Spleen (tissue), 11 donors: Measurements from ENCODE around the gene MRPL54. TPM values are rescaled to one million over a fixed set of nuclear protein-coding genes. Genes with fewer than 3 reads are reported as not detected.

Source experiments
- DNase-seq: peaks from one replicate; pipeline ENCODE4 v3.0.0-alpha.2; 2020
- H3K27ac ChIP-seq, 8 donors: fragments of 200-600 bp; sonication (generic) in 7 of 8; 1 replicate in 4 of 8; 2 replicates in 4 of 8; pipeline versions ENCODE4 v1.5.0 to v1.8.0; 2016 to 2021; ENCODE audit warnings: inconsistent platforms in 4 of 8, mild to moderate bottlenecking in 4 of 8, moderate library complexity in 1 of 8
- H3K27me3 ChIP-seq, 7 donors: fragments of 200-600 bp; sonication (generic) in 6 of 7; replicated peaks in 1 of 7; 1 replicate in 4 of 7; 2 replicates in 3 of 7; pipeline versions ENCODE4 v1.5.0 to v1.8.0; 2016 to 2021; ENCODE audit warnings: inconsistent platforms in 3 of 7, mild to moderate bottlenecking in 1 of 7
- H3K36me3 ChIP-seq, 6 donors: fragments of 200-600 bp; sonication (generic) in 5 of 6; 1 replicate in 4 of 6; 2 replicates in 2 of 6; pipeline versions ENCODE4 v1.5.0 to v1.8.0; 2016 to 2021; ENCODE audit warnings: inconsistent platforms in 2 of 6
- H3K4me1 ChIP-seq, 6 donors: fragments of 200-600 bp; sonication (generic) in 5 of 6; 1 replicate in 3 of 6; 2 replicates in 3 of 6; pipeline versions ENCODE4 v1.5.0 to v1.8.0; 2016 to 2021; ENCODE audit warnings: inconsistent platforms in 3 of 6
- H3K4me3 ChIP-seq, 8 donors: fragments of 200-600 bp; sonication (generic) in 7 of 8; 1 replicate in 4 of 8; 2 replicates in 4 of 8; pipeline versions ENCODE4 v1.5.0 to v1.8.0; 2016 to 2021; ENCODE audit warnings: inconsistent platforms in 4 of 8, mild to moderate bottlenecking in 4 of 8, moderate library complexity in 2 of 8
- H3K9me3 ChIP-seq, 8 donors: fragments of 200-600 bp; sonication (generic) in 7 of 8; 1 replicate in 4 of 8; 2 replicates in 4 of 8; pipeline versions ENCODE4 v1.5.0 to v1.8.0; 2016 to 2021; ENCODE audit warnings: inconsistent platforms in 4 of 8
- CTCF ChIP-seq, 11 experiments: fragments of 200-600 bp in 7 of 11; fragments of 450-650 bp in 4 of 11; sonication (generic) in 4 of 11; IDR thresholded peaks in 8 of 11; conservative IDR thresholded peaks in 3 of 11; 1 replicate in 7 of 11; 2 replicates in 4 of 11; pipeline versions ENCODE4 v1.4.0 to v1.8.0; 2016 to 2021; ENCODE audit warnings: antibody characterized with exemption in 11 of 11, inconsistent platforms in 4 of 11, mild to moderate bottlenecking in 1 of 11
- POLR2A ChIP-seq, 3 donors: fragments of 450-650 bp; IDR thresholded peaks; one replicate each; pipeline ENCODE4 v1.5.1; 2017; ENCODE audit warnings: antibody characterized with exemption in 3 of 3, mild to moderate bottlenecking in 1 of 3
- POLR2AphosphoS5 ChIP-seq, 3 donors: sonication (generic); formaldehyde crosslinking; IDR thresholded peaks; one replicate each; pipeline ENCODE4 v1.5.1; 2017; ENCODE audit warnings: antibody characterized with exemption in 3 of 3
- WGBS, 5 donors: extraction: QIAGEN DNeasy Blood & Tissue Kit in 3 of 5; methylation state at CpG; one replicate each; pipeline versions ENCODE4 v1.1.5 to v1.1.7; 2013 to 2018; 5-methylcytosine and 5-hydroxymethylcytosine counted together
- intact Hi-C: fragments of 100-400 bp; cut with DNase I; formaldehyde crosslinking; loops from one replicate; pipeline ENCODE4 v1.15.0; 2023; ENCODE audit warnings: low total_unique reads
- polyA plus RNA-seq, 3 donors: library from polyadenylated mRNA; stranded (reverse); fragments of 200-250 nt; gene quantifications; one replicate each; pipeline ENCODE4 v1.2.1, GENCODE V29; 2013
- total RNA-seq, 7 donors: library from RNA; depleted of rRNA in 3 of 7; stranded (reverse); fragments of >200 nt in 3 of 7; fragmentation: NEBNext Ultra II Directional in 4 of 7; extraction: Animal tissue kit (Norgen Biotek cat#: 25700) in 4 of 7; gene quantifications; one replicate each; pipeline versions ENCODE4 v1.1.0 to v1.2.1, GENCODE V29; 2016 to 2021
- donor health status: healthy with polysubstance abuse.
- donor health status: DM: no; HTN: no; CAD: no; lungs with moderate emphysema.
- donor health status: DM: no; HTN: no; CAD: no.
- donor health status: Bipolar disorder and iron deficiency.
- donor health status: healthy.
- donor health status: DM: no; HTN: no; CAD: no.
- donor health status: DM: yes; HTN: yes; CAD: no.

Gene MRPL54
- total and polyA plus RNA-seq, 10 donors, result 38.7 to 157 (median 52.6) TPM

- H3K4me1 ChIP-seq, result peaks cover 3 to 16% (median 10%) of the 10 kb centered on the region in 6 donors
- no peak overlapping the region for H3K4me3 ChIP-seq
- no peak for TF ChIP-seq POLR2A (IDR thresholded peaks at IDR 0.05)
- no peak for TF ChIP-seq CTCF (IDR thresholded peaks at IDR 0.05 in 8 of 11, conservative IDR thresholded peaks at IDR 0.05 in 3 of 11)
- TF ChIP-seq POLR2AphosphoS5 (IDR thresholded peaks at IDR 0.05), result no peak
- WGBS, 5 donors, result 72 to 85% (median 81%) methylated on average over 6 of the region's 6 CpGs
- peaks cover 0 to 20% (median 9%) of the 10 kb centered on the region in 7 donors for H3K27me3 ChIP-seq
- H3K9me3 ChIP-seq, result peaks cover 0 to 8% (median 3%) of the 10 kb centered on the region in 8 donors
- no peak for DNase-seq
- no peaks in the 10 kb centered on the region for H3K36me3 ChIP-seq
- peak overlapping the region in 2 of 8 donors; percentile 13 to 61 for H3K27ac ChIP-seq
- intact Hi-C loops, result no loop called here
These were observed 27.8 kb downstream of the MRPL54 start for GRCh38 chr19:3790209-3790734.

DNA sequence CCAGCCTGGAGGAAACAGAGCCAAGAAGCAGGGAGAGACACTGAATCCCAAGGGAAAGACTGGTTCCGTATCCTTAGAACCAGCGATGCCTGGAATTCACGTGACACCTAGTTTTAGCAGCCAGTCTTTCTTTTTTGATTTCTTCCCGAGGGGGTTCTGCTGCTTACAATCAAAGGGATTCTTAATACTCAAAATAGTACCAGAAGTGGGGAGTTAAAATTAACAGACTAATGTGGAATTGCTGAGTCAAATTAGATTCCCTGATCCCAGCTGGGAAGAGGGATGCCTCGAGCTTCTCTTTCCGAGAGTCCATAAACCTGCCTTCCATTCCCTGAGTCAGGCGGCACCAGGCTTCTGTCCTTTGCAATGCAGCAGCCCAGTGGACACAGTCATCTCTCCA lies 28.5 kb downstream of the MRPL54 start:
- Histone ChIP-seq H3K4me1 (peaks cover 0 to 9% (median 4%) of the 10 kb centered on the region in 6 donors), H3K36me3 (no peaks in the 10 kb centered on the region), H3K27me3 (peaks cover 0 to 13% (median 2%) of the 10 kb centered on the region in 7 donors), H3K4me3 (no peak overlapping the region), H3K9me3 (peaks cover 0 to 10% (median 4%) of the 10 kb centered on the region in 8 donors), H3K27ac (no peak overlapping the region)
- WGBS, 5 donors, result 75 to 92% (median 83%) methylated on average over 7 of the region's 7 CpGs
- DNase-seq, result no peak
- intact Hi-C loops, result no loop called here
- TF ChIP-seq POLR2A (IDR thresholded peaks at IDR 0.05) (no peak), POLR2AphosphoS5 (IDR thresholded peaks at IDR 0.05) (no peak)

DNA sequence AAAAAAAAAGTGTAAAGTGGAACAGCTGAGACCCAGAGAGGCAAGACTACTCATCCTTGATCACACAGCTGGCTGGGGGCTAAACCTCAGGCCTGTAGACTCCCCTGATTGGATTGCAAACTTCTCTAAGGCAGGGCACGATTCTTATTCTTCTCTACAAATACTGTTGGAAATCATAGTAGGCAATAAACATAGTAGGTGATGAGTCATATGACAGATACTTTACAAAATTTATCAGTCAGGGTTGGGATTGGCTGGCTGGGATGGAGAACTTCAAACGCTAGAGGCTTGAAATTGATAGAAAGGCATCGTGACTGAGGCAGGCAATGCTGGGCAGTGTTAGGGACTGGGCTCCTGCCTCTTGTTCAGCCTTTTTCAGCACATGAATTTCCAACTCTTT lies 29.6 kb downstream of the MRPL54 start:
- Histone ChIP-seq H3K27ac (no peak overlapping the region), H3K4me3 (no peak overlapping the region), H3K36me3 (no peaks in the 10 kb centered on the region), H3K9me3 (peaks cover 0 to 22% (median 15%) of the 10 kb centered on the region in 8 donors), H3K4me1 (no peaks in the 10 kb centered on the region), H3K27me3 (peaks cover 0 to 2% (median 0%) of the 10 kb centered on the region in 7 donors)
- no peak for TF ChIP-seq POLR2AphosphoS5 (IDR thresholded peaks at IDR 0.05)
- 81 to 95% (median 89%) methylated on average over 3 of the region's 3 CpGs for WGBS, 5 donors
- DNase-seq, result no peak
- intact Hi-C loops, result no loop called here

DNA sequence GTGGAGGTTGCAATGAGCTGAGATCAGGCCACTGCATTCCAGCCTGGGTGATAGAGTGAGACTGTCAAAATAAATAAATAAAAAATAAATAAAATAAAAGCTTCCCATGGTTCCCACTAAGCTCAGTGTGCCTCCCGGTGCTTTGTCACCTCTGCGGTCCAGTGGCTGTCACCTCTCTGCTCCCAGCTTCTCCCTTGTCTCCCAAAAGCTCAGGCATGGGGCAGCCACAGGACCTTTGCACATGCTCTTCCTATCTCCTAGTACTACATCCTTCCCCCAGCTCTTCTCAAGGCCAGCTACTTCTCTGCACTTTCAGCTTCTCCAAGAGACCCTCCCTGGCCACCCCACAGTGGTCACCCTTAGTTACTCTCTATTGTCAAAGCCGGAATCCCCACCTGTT lies 31.3 kb downstream of the MRPL54 start:
- intact Hi-C loops, result no loop called here
- Histone ChIP-seq H3K27me3 (peaks cover 0 to 9% (median 0%) of the 10 kb centered on the region in 7 donors), H3K4me1 (peaks cover 0 to 14% (median 2%) of the 10 kb centered on the region in 6 donors), H3K4me3 (no peak overlapping the region), H3K9me3 (peaks cover 0 to 26% (median 18%) of the 10 kb centered on the region in 8 donors), H3K27ac (no peak overlapping the region), H3K36me3 (no peaks in the 10 kb centered on the region)
- 89 to 97% (median 95%) methylated on average over 3 of the region's 3 CpGs for WGBS, 5 donors
- TF ChIP-seq POLR2AphosphoS5 (IDR thresholded peaks at IDR 0.05) (no peak), CTCF (IDR thresholded peaks at IDR 0.05 in 8 of 11, conservative IDR thresholded peaks at IDR 0.05 in 3 of 11) (no peak), POLR2A (IDR thresholded peaks at IDR 0.05) (no peak)
- no peak for DNase-seq

GRCh38 chr19:3796358-3796757 lies 33.9 kb downstream of the MRPL54 start:
- no peak for DNase-seq
- peaks cover 0 to 32% (median 13%) of the 10 kb centered on the region in 7 donors for H3K27me3 ChIP-seq
- no peak overlapping the region for H3K27ac ChIP-seq
- WGBS, 5 donors, result 92 to 98% (median 93%) methylated on average over 2 of the region's 2 CpGs
- H3K36me3 ChIP-seq, result no peaks in the 10 kb centered on the region
- peaks cover 3 to 32% (median 9%) of the 10 kb centered on the region in 6 donors for H3K4me1 ChIP-seq
- peaks cover 0 to 18% (median 15%) of the 10 kb centered on the region in 8 donors for H3K9me3 ChIP-seq
- no peak for TF ChIP-seq POLR2A (IDR thresholded peaks at IDR 0.05)
- TF ChIP-seq CTCF (IDR thresholded peaks at IDR 0.05 in 8 of 11, conservative IDR thresholded peaks at IDR 0.05 in 3 of 11), result no peak
- TF ChIP-seq POLR2AphosphoS5 (IDR thresholded peaks at IDR 0.05), result no peak
- H3K4me3 ChIP-seq, result no peak overlapping the region
- intact Hi-C loops, result no loop called here
